AG09319 (cell line): ENCODE data around the gene CDRT15L2.
"Not testable (repeated sequence)": the region's sequence is repeated elsewhere in the genome, so short reads cannot be mapped to it uniquely, and the experiment has no call there.

Source experiments
- DNase-seq: peaks from one replicate; pipeline ENCODE4 v3.0.0-alpha.2; 2010; ENCODE audit warnings: low read depth; ENCODE audit errors: extremely low read depth
- CTCF ChIP-seq: IDR thresholded peaks from 2 replicates; pipeline ENCODE4 v1.5.1; 2011; ENCODE audit warnings: low read depth, mild to moderate bottlenecking, inconsistent platforms, low read length, moderate library complexity

CDRT15L2 gene

GRCh38 chr17:20612635-20613034, 33.1 kb downstream of the CDRT15L2 start:
- no peak for DNase-seq
- no peak for TF ChIP-seq CTCF

GRCh38 chr17:20613248-20613647, 33.7 kb downstream of the CDRT15L2 start:
- no peak for DNase-seq
- no peak for TF ChIP-seq CTCF

GRCh38 chr17:20613905-20614304, 34.4 kb downstream of the CDRT15L2 start:
- no peak for DNase-seq
- TF ChIP-seq CTCF, result no peak

GRCh38 chr17:20615461-20615860, 35.9 kb downstream of the CDRT15L2 start:
- not testable (repeated sequence) for DNase-seq
